Parathyroid adenoma (tissue), 2 donors: ENCODE measurements around the gene CAMSAP1.

Experiments
- H2AFZ ChIP-seq: fragments of 300-600 bp; sonication (generic); one replicate; pipeline ENCODE4 v1.7.0; 2017; ENCODE audit warnings: antibody characterized with exemption, mild to moderate bottlenecking
- H3K27ac ChIP-seq: fragments of 300-600 bp; sonication (generic); one replicate; pipeline ENCODE4 v1.7.0; 2017
- H3K27me3 ChIP-seq: fragments of 300-600 bp; sonication (generic); one replicate; pipeline ENCODE4 v1.7.0; 2017; ENCODE audit warnings: low read length; ENCODE audit not compliant: control insufficient read depth, insufficient read depth
- H3K36me3 ChIP-seq: fragments of 300-600 bp; sonication (generic); one replicate; pipeline ENCODE4 v1.7.0; 2017; ENCODE audit warnings: low read length; ENCODE audit not compliant: control insufficient read depth, insufficient read depth
- H3K4me1 ChIP-seq: fragments of 300-600 bp; sonication (generic); one replicate; pipeline ENCODE4 v1.7.0; 2017; ENCODE audit warnings: control low read depth
- H3K4me2 ChIP-seq: fragments of 300-600 bp; sonication (generic); one replicate; pipeline ENCODE4 v1.7.0; 2017; ENCODE audit warnings: low read length
- H3K4me3 ChIP-seq: fragments of 300-600 bp; sonication (generic); one replicate; pipeline ENCODE4 v1.7.0; 2017; ENCODE audit warnings: low read depth, low read length
- H3K79me2 ChIP-seq: fragments of 300-600 bp; sonication (generic); one replicate; pipeline ENCODE4 v1.7.0; 2017; ENCODE audit warnings: control low read depth
- H3K9ac ChIP-seq: fragments of 300-600 bp; sonication (generic); one replicate; pipeline ENCODE4 v1.7.0; 2017; ENCODE audit warnings: mild to moderate bottlenecking
- H3K9me3 ChIP-seq: fragments of 300-600 bp; sonication (generic); one replicate; pipeline ENCODE4 v1.7.0; 2017; ENCODE audit warnings: low read length; ENCODE audit not compliant: control insufficient read depth
- TF ChIP-seq, protein P1 (sequence below): fragments of 300-600 bp; sonication (generic); IDR thresholded peaks from one replicate; pipeline ENCODE4 v1.7.0; 2017; ENCODE audit warnings: antibody characterized with exemption, mild to moderate bottlenecking
- donor health status: primary hyperparathyroidism.

Gene CAMSAP1

DNA sequence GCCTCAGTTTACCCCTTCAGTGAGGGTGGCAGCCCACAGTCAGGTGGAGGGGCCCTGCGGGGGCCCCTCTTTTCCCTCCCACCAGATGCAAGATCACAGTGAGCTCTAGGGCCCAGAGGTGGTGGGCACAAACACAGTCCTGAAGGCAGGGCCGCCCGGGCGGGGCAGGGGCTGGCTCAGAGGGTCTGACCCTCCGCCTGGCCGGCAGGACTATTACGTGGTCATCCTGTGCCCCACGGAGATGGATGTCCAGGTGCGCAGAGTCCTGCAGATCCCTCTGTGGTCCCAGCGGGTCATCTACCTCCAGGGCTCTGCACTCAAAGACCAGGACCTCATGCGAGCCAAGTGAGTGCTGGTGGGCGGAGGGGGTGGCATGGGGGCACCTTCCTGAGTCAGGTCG is 141.9 kb downstream of the CAMSAP1 start:
- H3K4me1 ChIP-seq = no peaks in the 10 kb centered on the region
- no peak overlapping the region for H2AFZ ChIP-seq
- H3K36me3 ChIP-seq = no peaks in the 10 kb centered on the region
- H3K27ac ChIP-seq = no peak overlapping the region
- no peaks in the 10 kb centered on the region for H3K27me3 ChIP-seq
- no peak overlapping the region for H3K9ac ChIP-seq
- H3K4me3 ChIP-seq = no peak overlapping the region
- H3K4me2 ChIP-seq = no peak overlapping the region
- no peaks in the 10 kb centered on the region for H3K79me2 ChIP-seq
- TF ChIP-seq, protein P1, sequence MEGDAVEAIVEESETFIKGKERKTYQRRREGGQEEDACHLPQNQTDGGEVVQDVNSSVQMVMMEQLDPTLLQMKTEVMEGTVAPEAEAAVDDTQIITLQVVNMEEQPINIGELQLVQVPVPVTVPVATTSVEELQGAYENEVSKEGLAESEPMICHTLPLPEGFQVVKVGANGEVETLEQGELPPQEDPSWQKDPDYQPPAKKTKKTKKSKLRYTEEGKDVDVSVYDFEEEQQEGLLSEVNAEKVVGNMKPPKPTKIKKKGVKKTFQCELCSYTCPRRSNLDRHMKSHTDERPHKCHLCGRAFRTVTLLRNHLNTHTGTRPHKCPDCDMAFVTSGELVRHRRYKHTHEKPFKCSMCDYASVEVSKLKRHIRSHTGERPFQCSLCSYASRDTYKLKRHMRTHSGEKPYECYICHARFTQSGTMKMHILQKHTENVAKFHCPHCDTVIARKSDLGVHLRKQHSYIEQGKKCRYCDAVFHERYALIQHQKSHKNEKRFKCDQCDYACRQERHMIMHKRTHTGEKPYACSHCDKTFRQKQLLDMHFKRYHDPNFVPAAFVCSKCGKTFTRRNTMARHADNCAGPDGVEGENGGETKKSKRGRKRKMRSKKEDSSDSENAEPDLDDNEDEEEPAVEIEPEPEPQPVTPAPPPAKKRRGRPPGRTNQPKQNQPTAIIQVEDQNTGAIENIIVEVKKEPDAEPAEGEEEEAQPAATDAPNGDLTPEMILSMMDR = no peak
- no peaks in the 10 kb centered on the region for H3K9me3 ChIP-seq

DNA sequence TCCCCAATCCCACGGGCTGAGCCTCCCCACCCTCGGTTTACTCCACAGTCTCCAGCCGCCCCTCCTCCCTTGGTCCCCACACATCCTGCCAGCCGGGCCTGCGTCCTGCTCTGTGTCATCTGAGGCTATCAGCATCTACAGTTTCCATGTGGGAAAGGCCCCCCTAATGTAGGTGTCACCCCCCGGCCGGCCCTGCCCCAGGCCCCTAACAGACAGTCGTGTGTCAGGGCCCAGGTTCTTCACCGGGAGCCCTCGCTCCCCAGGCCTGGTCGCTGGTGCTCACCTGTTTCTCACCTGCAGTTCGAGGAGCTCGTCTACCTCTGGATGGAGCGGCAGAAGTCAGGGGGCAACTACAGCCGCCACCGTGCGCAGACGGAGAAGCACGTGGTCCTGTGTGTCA is 142.6 kb downstream of the CAMSAP1 start:
- Histone ChIP-seq H3K4me3 (no peak overlapping the region), H3K9ac (no peak overlapping the region), H3K27me3 (no peaks in the 10 kb centered on the region), H3K79me2 (no peaks in the 10 kb centered on the region), H2AFZ (no peak overlapping the region), H3K4me2 (no peak overlapping the region), H3K4me1 (no peaks in the 10 kb centered on the region), H3K9me3 (no peaks in the 10 kb centered on the region), H3K27ac (no peak overlapping the region), H3K36me3 (no peaks in the 10 kb centered on the region)
- TF ChIP-seq, protein P1 = no peak

DNA sequence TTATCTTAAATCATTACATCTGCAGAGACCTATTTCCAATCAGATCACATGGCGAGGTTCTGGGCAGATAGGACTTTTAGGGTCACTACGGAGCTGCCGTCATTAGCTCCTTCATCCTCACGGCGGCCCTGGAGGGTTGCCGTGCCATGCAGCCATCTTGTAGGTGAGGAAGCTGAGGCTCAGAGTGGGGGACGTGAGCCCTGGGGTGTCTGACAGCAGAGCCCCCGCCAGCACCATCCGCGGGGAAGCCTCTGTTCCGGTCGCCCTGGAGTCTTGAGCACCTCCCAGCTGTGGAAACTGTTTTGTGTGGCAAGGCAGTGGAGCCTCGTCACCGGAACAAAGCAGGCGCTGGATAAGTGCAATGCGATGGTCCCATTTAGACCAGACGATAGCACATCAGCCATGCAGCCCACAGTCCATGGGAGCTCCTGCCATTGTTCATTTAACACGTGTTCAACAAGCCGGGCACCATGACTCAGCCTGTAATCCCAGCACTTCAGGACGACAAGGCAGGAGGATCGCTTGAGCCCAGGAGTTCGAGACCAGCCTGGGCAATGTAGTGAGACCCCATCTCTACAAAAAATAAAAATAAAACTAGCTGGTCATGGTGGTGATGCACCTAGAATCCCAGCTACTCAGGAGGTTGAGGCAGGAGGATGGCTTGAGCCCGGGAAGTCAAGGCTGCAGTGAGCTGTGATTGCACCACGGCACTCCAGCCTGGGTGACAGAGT is 143.5 kb downstream of the CAMSAP1 start:
- no peak overlapping the region for H3K9ac ChIP-seq
- TF ChIP-seq, protein P1 = no peak
- H2AFZ ChIP-seq = no peak overlapping the region
- H3K4me2 ChIP-seq = no peak overlapping the region
- no peaks in the 10 kb centered on the region for H3K9me3 ChIP-seq
- no peaks in the 10 kb centered on the region for H3K4me1 ChIP-seq
- no peaks in the 10 kb centered on the region for H3K36me3 ChIP-seq
- no peaks in the 10 kb centered on the region for H3K79me2 ChIP-seq
- no peak overlapping the region for H3K27ac ChIP-seq
- no peaks in the 10 kb centered on the region for H3K27me3 ChIP-seq
- no peak overlapping the region for H3K4me3 ChIP-seq

DNA sequence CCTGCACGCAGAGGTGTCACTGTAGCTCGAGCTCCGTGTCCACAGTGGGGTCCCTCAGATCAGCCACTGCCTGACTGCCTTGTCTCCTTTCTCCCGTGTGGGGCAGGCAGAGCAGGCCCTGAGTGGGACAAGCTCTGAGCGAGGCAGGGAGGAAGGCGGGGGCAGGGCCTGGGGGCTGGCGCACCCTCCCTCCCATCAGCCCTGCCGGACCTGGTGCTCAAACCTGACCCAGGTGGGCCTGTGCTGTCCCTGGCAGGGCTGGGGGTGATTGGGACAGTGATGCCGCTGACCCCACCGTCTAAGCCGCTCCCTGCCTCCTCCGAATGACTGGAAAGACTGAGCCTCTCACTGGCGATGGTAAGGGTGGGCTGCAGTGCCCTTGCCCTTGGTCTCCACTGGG is 144.4 kb downstream of the CAMSAP1 start:
- Histone ChIP-seq H3K79me2 (no peaks in the 10 kb centered on the region), H3K4me2 (no peak overlapping the region), H3K9me3 (no peaks in the 10 kb centered on the region), H3K27me3 (no peaks in the 10 kb centered on the region), H3K4me3 (no peak overlapping the region), H3K9ac (no peak overlapping the region), H3K4me1 (no peaks in the 10 kb centered on the region), H2AFZ (no peak overlapping the region), H3K27ac (no peak overlapping the region), H3K36me3 (no peaks in the 10 kb centered on the region)
- TF ChIP-seq, protein P1 = no peak

DNA sequence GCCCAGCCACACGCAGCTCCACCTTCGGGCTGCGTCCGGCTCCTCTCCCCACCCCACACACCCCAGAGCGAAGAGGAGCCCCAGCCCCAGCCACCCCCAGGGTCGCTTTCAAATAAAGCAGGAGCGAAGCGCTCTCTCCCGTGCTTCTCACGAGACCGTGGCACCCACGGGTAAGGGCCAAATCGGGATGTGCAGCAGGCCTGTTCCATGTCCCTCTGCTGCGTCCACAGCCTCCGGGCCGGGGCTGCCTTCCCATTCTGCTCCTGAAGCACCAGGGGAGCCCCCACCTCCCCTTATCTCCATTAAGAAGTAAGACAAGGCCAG is 145.5 kb downstream of the CAMSAP1 start:
- H2AFZ ChIP-seq = no peak overlapping the region
- TF ChIP-seq, protein P1 = no peak

More for the DNA sequence above, 145.5 kb downstream of the CAMSAP1 start:
- Histone ChIP-seq H3K4me1 (no peaks in the 10 kb centered on the region), H3K9me3 (no peaks in the 10 kb centered on the region), H3K4me2 (no peak overlapping the region), H3K36me3 (no peaks in the 10 kb centered on the region), H3K79me2 (no peaks in the 10 kb centered on the region), H3K9ac (no peak overlapping the region), H3K27me3 (no peaks in the 10 kb centered on the region), H3K4me3 (no peak overlapping the region), H3K27ac (no peak overlapping the region)
